Fibroblast of pulmonary artery (primary cell): ENCODE results near the gene CGB1.

Experiments
- DNase-seq: peaks from one replicate; pipeline ENCODE4 v3.0.0-alpha.2; 2010; ENCODE audit warnings: low read depth
- H3K4me3 ChIP-seq: replicated peaks from 2 replicates; pipeline ENCODE4 v1.5.1; 2011; ENCODE audit warnings: low read depth, mild to moderate bottlenecking, control low read depth, low read length, moderate library complexity
- TF ChIP-seq, protein P1 (sequence below): IDR thresholded peaks from 2 replicates; pipeline ENCODE4 v1.5.1; 2011; ENCODE audit warnings: mild to moderate bottlenecking, control low read depth, low read length, inconsistent platforms; ENCODE audit errors: missing control alignments

CGB1 gene

DNA sequence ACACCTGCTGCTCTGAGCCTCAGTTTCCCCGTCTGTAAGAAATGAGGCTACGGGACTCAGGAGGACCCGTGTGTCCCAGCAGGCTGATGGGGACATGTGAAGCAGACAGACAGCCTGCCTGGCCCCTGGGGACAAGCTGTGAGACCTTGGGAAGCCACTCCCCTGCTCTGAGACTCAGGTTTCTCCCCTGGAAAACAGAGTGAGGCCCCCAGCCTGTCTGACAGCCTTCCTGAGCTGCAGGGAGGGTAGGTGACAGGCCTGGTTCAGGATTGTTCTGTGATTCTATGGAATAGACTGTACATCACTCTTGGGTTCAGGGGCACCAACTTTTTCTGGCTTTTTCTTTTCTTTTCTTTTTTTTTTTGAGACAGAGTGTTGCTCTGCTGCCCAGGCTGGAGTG is 30.9 kb upstream of the CGB1 start:
- H3K4me3 ChIP-seq, result no peak overlapping the region
- TF ChIP-seq, protein P1, sequence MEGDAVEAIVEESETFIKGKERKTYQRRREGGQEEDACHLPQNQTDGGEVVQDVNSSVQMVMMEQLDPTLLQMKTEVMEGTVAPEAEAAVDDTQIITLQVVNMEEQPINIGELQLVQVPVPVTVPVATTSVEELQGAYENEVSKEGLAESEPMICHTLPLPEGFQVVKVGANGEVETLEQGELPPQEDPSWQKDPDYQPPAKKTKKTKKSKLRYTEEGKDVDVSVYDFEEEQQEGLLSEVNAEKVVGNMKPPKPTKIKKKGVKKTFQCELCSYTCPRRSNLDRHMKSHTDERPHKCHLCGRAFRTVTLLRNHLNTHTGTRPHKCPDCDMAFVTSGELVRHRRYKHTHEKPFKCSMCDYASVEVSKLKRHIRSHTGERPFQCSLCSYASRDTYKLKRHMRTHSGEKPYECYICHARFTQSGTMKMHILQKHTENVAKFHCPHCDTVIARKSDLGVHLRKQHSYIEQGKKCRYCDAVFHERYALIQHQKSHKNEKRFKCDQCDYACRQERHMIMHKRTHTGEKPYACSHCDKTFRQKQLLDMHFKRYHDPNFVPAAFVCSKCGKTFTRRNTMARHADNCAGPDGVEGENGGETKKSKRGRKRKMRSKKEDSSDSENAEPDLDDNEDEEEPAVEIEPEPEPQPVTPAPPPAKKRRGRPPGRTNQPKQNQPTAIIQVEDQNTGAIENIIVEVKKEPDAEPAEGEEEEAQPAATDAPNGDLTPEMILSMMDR, result no peak
- no peak for DNase-seq

DNA sequence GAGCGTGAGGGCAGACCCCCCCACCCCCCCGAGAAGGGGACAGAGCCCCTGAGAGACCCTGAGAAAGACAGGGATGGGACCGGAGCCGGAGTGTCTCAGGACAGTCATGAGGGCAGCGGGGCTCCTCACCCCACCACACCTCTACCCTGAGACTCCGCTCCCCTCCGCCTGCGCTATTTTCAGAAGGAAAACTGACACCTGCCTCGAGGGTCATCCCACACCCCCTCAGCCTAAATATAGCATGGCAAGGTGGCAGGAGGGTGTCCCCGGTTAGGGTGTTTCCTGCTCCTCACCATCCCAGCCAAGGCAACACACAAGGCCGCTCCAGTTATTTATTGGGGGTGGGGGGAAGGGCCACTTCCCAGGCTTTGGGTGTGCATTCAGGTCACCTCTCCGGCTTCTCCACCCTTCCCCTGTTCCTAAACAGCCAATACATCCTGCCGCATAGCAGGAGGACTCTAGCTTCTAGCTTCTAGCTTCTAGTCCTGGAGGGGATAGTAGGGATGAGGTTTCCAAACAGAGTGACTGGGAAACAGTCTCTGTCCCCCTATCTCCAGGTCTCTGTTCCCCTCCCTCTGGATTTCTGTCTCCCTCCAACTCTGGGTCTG is 29.3 kb upstream of the CGB1 start:
- TF ChIP-seq, protein P1, result no peak
- DNase-seq, result no peak
- no peak overlapping the region for H3K4me3 ChIP-seq

DNA sequence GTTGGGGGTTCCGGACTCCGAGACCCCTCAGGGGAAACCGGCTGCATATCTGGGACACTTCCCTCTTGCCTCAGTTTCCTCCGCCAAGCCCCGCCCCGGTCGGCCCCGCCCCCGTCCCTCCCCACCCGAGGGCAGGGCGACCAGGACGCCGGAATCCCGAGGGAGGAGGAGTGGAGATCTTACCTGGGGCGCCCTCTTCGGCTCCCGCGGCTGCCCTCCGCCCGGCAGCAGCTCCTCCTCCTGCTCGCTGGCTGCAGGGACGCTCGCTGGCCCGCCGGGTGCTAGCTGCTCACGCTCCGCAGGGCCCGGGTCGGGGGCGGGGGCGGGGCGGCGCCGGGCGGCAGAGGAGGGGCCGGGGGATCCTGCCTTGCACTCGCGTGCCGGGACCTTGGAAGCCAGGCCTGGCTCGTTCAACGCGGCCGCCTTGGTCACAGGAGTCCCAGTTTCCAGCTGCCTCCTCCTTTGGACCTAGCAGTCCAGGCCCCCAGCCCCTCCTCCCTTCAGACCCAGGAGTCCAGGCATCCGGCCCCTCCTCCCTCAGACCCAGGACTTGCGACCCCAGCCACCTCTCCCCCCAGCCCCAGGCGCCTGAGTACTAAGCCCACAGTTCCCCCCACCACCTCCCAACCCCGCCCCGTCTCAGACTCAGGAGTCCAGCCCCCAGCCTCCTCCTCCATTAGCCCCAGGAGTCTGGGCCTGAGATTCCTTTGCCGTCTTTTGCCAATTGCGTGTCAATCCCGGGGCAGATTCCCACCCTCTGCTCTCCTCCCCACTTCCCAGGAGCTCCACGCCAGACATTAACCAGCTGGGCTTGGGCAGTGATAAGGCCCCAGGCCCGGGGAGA is 28.3 kb upstream of the CGB1 start, which contains the start of gene NTF4:
Gene NTF4, minus strand, starts transcription at position 51 of the 844 bp plus-strand sequence. CDS start 2,821 bp downstream, outside the sequence.
- DNase-seq, result peak; percentile 21
- TF ChIP-seq, protein P1, result no peak
- no peak within 1 kb of the TSS for H3K4me3 ChIP-seq

DNA sequence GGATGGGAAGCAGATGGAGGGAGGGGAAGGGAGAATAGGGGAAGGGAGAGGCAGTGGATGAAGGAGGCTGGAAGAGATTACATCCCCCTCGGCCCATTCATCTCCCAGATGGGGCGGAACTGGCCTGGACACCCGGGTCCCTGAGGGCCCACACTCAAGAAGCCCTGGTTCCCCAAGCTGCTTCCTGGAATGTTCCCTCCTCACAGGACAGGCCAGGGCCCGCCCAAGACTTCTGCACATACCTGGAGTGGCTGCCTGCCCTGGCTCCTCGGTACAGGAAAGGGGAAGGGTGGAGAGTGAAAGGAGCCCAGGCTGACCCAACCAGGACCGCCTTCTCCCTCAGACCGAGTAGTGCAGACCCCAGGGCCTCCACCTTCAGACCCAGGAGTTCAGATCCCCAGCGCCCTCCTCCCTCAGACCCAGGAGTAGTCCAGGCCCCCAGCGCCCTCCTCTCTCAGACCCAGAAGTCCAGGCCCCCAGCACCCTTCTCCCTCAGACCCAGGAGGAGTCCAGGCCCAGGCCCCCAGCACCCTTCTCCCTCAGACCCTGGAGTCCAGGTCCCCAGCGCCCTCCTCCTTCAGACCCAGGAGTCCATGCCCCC is 27.4 kb upstream of the CGB1 start:
- TF ChIP-seq, protein P1, result no peak
- no peak for DNase-seq
- H3K4me3 ChIP-seq, result no peak overlapping the region

DNA sequence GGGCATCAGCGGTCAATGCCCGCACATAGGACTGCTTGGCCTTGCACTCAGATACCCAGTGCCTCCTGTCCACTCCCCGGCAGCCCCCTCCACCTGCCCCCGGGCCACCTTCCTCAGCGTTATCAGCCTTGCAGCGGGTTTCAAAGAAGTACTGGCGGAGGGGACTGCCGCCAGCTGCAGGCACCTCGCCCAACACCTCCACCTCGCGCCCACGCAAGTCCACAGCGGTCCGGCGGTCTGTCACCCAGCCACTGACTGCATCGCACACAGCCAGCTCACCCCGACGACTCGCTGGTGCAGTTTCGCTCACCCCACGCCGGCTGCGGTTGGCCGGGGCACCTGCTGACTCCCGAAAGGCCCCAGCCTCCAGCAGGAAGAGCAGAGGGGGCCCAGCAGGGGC is 24.8 kb upstream of the CGB1 start:
- TF ChIP-seq, protein P1, result no peak
- no peak overlapping the region for H3K4me3 ChIP-seq
- no peak for DNase-seq

DNA sequence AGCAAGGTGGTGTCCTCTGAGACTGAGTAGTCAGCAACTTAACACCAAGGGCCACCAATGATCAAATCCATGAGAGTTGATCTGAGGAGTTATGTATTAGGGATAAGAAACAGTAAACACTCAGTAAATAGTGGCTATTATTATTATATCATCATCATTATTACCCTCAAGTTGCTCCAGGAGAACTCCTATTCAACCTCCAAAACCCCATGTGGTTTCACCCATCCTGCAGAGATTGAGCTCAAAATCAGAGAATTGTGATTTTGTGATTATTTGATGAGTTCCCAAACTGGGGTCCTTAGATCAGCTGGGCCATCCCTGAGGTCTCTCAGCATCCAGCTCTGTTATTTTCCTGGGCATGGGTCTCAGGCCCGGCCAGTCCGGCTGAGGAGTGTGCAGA is 24.3 kb upstream of the CGB1 start:
- no peak for DNase-seq
- TF ChIP-seq, protein P1, result no peak
- no peak overlapping the region for H3K4me3 ChIP-seq
